ENCODE data around the gene RS1.

GRCh38 chrX:18596096-18596495 is 75.8 kb downstream of the RS1 start:
- no peak for TF ChIP-seq EZH2phosphoT487 (IDR thresholded peaks at IDR 0.05; ENCODE audit: borderline replicate concordance, low read length)
- TF ChIP-seq EZH2 (IDR thresholded peaks at IDR 0.05; ENCODE audit: low read length, unreplicated experiment) = no peak
- no peak for TF ChIP-seq CTCF (conservative IDR thresholded peaks at IDR 0.05; ENCODE audit: low read depth, low read length)

Data from PC-3 (cell line).